Caco-2 (cell line): Measurements from ENCODE around the gene PPFIA4. TPM values are rescaled to one million over a fixed set of nuclear protein-coding genes. Genes with fewer than 3 reads are reported as not detected.

ENCODE experiments used
- BruUV-seq: library from RNA; stranded (reverse); fragments of 400-500 nt; replicated peaks from 2 replicates; lab custom pipeline; 2021; lab: Mats Ljungman, UMichigan
- CTCF ChIA-PET: fragments of 300-600 bp; sonication (Branson Sonifier 250); formaldehyde crosslinking; loops from one replicate; lab custom pipeline; 2022; ENCODE audit warnings: antibody characterized with exemption; lab: Charles Lee
- POLR2A ChIA-PET: fragments of 300-600 bp; sonication (Branson Sonifier 250); formaldehyde crosslinking; loops from one replicate; lab custom pipeline; 2022; ENCODE audit warnings: antibody characterized with exemption; lab: Charles Lee
- DNase-seq, 2 experiments: peaks; one replicate each; pipeline versions ENCODE4 v3.0.0 to v3.0.0-alpha.2; 2020 to 2022
- H3K27me3 ChIP-seq: replicated peaks from 2 replicates; pipeline ENCODE4 v1.6.0; 2011; ENCODE audit warnings: low read length; ENCODE audit not compliant: control insufficient read depth, insufficient read depth
- H3K36me3 ChIP-seq: 2 replicates; pipeline ENCODE4 v1.5.1; 2011; ENCODE audit warnings: low read length; ENCODE audit not compliant: control insufficient read depth, insufficient read depth
- H3K4me1 ChIP-seq: fragments of 250-450 bp; sonication (Bioruptor Pico); 2 replicates; pipeline ENCODE4 v1.5.1; 2020; ENCODE audit warnings: mild to moderate bottlenecking
- H3K4me3 ChIP-seq: 2 replicates; pipeline ENCODE4 v1.5.1; 2011; ENCODE audit warnings: low read depth, mild to moderate bottlenecking, control low read depth, low read length
- H3K9me3 ChIP-seq: fragments of 250-450 bp; sonication (Bioruptor Pico); 2 replicates; pipeline ENCODE4 v1.5.1; 2020; ENCODE audit warnings: mild to moderate bottlenecking, moderate library complexity
- H3K27ac Mint-ChIP-seq: one replicate; pipeline ENCODE4 v1.8.0; 2022; ENCODE audit warnings: mixed read lengths; ENCODE audit not compliant: unreplicated experiment
- H3K27me3 Mint-ChIP-seq: one replicate; pipeline ENCODE4 v1.8.0; 2022; ENCODE audit warnings: mixed read lengths; ENCODE audit not compliant: insufficient read depth, unreplicated experiment
- H3K36me3 Mint-ChIP-seq: one replicate; pipeline ENCODE4 v1.8.0; 2022; ENCODE audit warnings: mild to moderate bottlenecking, mixed read lengths; ENCODE audit not compliant: insufficient read depth, unreplicated experiment
- H3K4me1 Mint-ChIP-seq: one replicate; pipeline ENCODE4 v1.8.0; 2022; ENCODE audit warnings: low read depth, mixed read lengths; ENCODE audit not compliant: unreplicated experiment
- H3K4me3 Mint-ChIP-seq: one replicate; pipeline ENCODE4 v1.8.0; 2022; ENCODE audit warnings: mild to moderate bottlenecking, moderate library complexity, mixed read lengths; ENCODE audit not compliant: unreplicated experiment
- H3K9me3 Mint-ChIP-seq: one replicate; pipeline ENCODE4 v1.8.0; 2022; ENCODE audit warnings: mixed read lengths; ENCODE audit not compliant: unreplicated experiment
- CTCF ChIP-seq, 2 experiments: fragments of 200-600 bp in 1 of 2; IDR thresholded peaks; 1 replicate in 1 of 2; 2 replicates in 1 of 2; pipeline versions ENCODE4 v1.5.1 to v1.8.0; 2011 to 2022; ENCODE audit warnings: antibody characterized with exemption in 1 of 2, control low read depth in 1 of 2, inconsistent platforms in 1 of 2, low read depth in 1 of 2, low read length in 1 of 2, mild to moderate bottlenecking in 1 of 2, moderate library complexity in 1 of 2; ENCODE audit not compliant: insufficient read depth in 1 of 2, severe bottlenecking in 1 of 2, unreplicated experiment in 1 of 2
- intact Hi-C: fragments of 100-400 bp; cut with micrococcal nuclease; formaldehyde crosslinking; loops from one replicate; pipeline ENCODE4 v1.10.0; 2022; ENCODE audit not compliant: unreplicated experiment
- total RNA-seq: library from RNA; stranded (reverse); gene quantifications from 2 replicates; pipeline ENCODE4 v1.2.3, GENCODE V29; 2022

Gene PPFIA4
- total RNA-seq, 1 experiment from 2014 or later, result 9.4 TPM

- Mint-ChIP-seq H3K4me3 (peak overlapping the region; percentile 84), H3K9me3 (no peaks in the 10 kb centered on the region), H3K36me3 (peaks cover 12% of the 10 kb centered on the region), H3K27me3 (no peaks in the 10 kb centered on the region), H3K4me1 (peaks cover 26% of the 10 kb centered on the region), H3K27ac (peak overlapping the region; percentile 26)
- H3K9me3 ChIP-seq, result no peaks in the 10 kb centered on the region
- ChIA-PET CTCF (interaction anchor here (0.6 to 3.3 kb wide), 24 partner anchors 8 to 142 kb away, joined by 3 to 56 read pairs (median 4); partner anchors contain the start of gene TMEM183A), POLR2A (interaction anchor here (0.6 to 0.7 kb wide), 3 partner anchors 34 to 164 kb away, joined by 4 to 5 read pairs (median 4); no protein-coding TSS in a partner anchor)
- H3K4me1 ChIP-seq, result peaks cover 16% of the 10 kb centered on the region
- H3K36me3 ChIP-seq, result no peaks in the 10 kb centered on the region
- H3K27me3 ChIP-seq, result no peaks in the 10 kb centered on the region
- intact Hi-C loops, result loop anchor here (1.0 to 5.0 kb wide), 2 partner anchors 9 to 45 kb away; no protein-coding TSS in a partner anchor
- BruUV-seq, result no TSS peak
- DNase-seq, result peak in 1 of 2 experiments; percentile 12
- H3K4me3 ChIP-seq, result peak overlapping the region; percentile 50
- TF ChIP-seq CTCF (IDR thresholded peaks at IDR 0.05; ENCODE audit: insufficient read depth in 1 of 2, low read depth in 1 of 2, low read length in 1 of 2, severe bottlenecking in 1 of 2, unreplicated experiment in 1 of 2), result no peak
Observed at GRCh38 chr1:203126866-203127665, 100.8 kb downstream of the PPFIA4 start.

GRCh38 chr1:203127666-203128430 lies 101.6 kb downstream of the PPFIA4 start, which contains the start of gene ADORA1:
Gene ADORA1 (plus strand): TSS chr1:203127726. CDS start chr1:203128842, 1,116 bp downstream.
- H3K9me3 Mint-ChIP-seq, result no peaks in the 10 kb centered on the region
- peak within 1 kb of the TSS; percentile 84 for H3K4me3 Mint-ChIP-seq
- Histone ChIP-seq H3K27me3 (no peaks in the 10 kb centered on the region), H3K4me1 (peaks cover 16% of the 10 kb centered on the region), H3K36me3 (no peaks in the 10 kb centered on the region), H3K4me3 (peak within 1 kb of the TSS; percentile 50), H3K9me3 (no peaks in the 10 kb centered on the region)
- peaks cover 12% of the 10 kb centered on the region for H3K36me3 Mint-ChIP-seq
- TF ChIP-seq CTCF (IDR thresholded peaks at IDR 0.05; ENCODE audit: insufficient read depth in 1 of 2, low read depth in 1 of 2, low read length in 1 of 2, severe bottlenecking in 1 of 2, unreplicated experiment in 1 of 2), result peak; percentile 11 to 46
- POLR2A ChIA-PET, result interaction anchor here (0.6 to 0.9 kb wide), 5 partner anchors 10 to 163 kb away, joined by 3 to 4 read pairs (median 4); no protein-coding TSS in a partner anchor
- H3K27ac Mint-ChIP-seq, result peak within 1 kb of the TSS; percentile 65
- DNase-seq, result peak; percentile 66 to 78
- H3K27me3 Mint-ChIP-seq, result no peaks in the 10 kb centered on the region
- intact Hi-C loops, result loop anchor here (1.0 to 5.0 kb wide), 2 partner anchors 10 to 44 kb away; no protein-coding TSS in a partner anchor
- BruUV-seq, result no TSS peak
- CTCF ChIA-PET, result interaction anchor here (0.5 to 3.3 kb wide), 29 partner anchors 9 to 141 kb away, joined by 3 to 56 read pairs (median 4); partner anchors contain the start of gene TMEM183A
- peaks cover 26% of the 10 kb centered on the region for H3K4me1 Mint-ChIP-seq

- H3K4me3 ChIP-seq, result peak overlapping the region; percentile 50
- intact Hi-C loops, result loop anchor here (5.0 kb wide), 1 partner anchor 44 kb away; no protein-coding TSS in a partner anchor
Observed at GRCh38 chr1:203128431-203128715, 102.1 kb downstream of the PPFIA4 start.

More at GRCh38 chr1:203128431-203128715, 102.1 kb downstream of the PPFIA4 start:
- Histone ChIP-seq H3K27me3 (no peaks in the 10 kb centered on the region), H3K4me1 (peaks cover 16% of the 10 kb centered on the region), H3K9me3 (no peaks in the 10 kb centered on the region), H3K36me3 (no peaks in the 10 kb centered on the region)
- CTCF ChIA-PET, result interaction anchor here (0.5 to 3.3 kb wide), 21 partner anchors 8 to 141 kb away, joined by 3 to 56 read pairs (median 4); partner anchors contain the start of gene TMEM183A
- Mint-ChIP-seq H3K4me3 (peak overlapping the region; percentile 84), H3K9me3 (no peaks in the 10 kb centered on the region), H3K27me3 (no peaks in the 10 kb centered on the region), H3K4me1 (peaks cover 26% of the 10 kb centered on the region), H3K36me3 (peaks cover 12% of the 10 kb centered on the region), H3K27ac (peak overlapping the region; percentile 65)
- BruUV-seq, result no TSS peak
- no peak for DNase-seq
- POLR2A ChIA-PET, result interaction anchor here (0.6 to 0.9 kb wide), 3 partner anchors 10 to 72 kb away, joined by 3 to 4 read pairs (median 4); no protein-coding TSS in a partner anchor
- TF ChIP-seq CTCF (IDR thresholded peaks at IDR 0.05; ENCODE audit: insufficient read depth in 1 of 2, low read depth in 1 of 2, low read length in 1 of 2, severe bottlenecking in 1 of 2, unreplicated experiment in 1 of 2), result no peak
